ENCODE measurements around the gene BOC. TPM values are rescaled to one million over a fixed set of nuclear protein-coding genes. Genes with fewer than 3 reads are reported as not detected.
A peak's percentile ranks its signal among the peaks of the same experiment; 100 is the strongest.

The BOC gene
- total RNA-seq, 2 donors from 2014 or later: not detected

GRCh38 chr3:113275583-113275928 is 64.2 kb downstream of the BOC start:
- Mint-ChIP-seq H3K36me3 (ENCODE audit: low read depth) (no peaks in the 10 kb centered on the region), H3K4me3 (no peak overlapping the region), H3K4me1 (peaks cover 5% of the 10 kb centered on the region), H3K27ac (no peak overlapping the region), H3K27me3 (peaks cover 17% of the 10 kb centered on the region)
- no peaks in the 10 kb centered on the region for H3K9me3 ChIP-seq (ENCODE audit: control insufficient read depth, low read length, poor library complexity, severe bottlenecking)
- no peak for DNase-seq
- no peak for ATAC-seq

GRCh38 chr3:113275929-113276750 is 64.8 kb downstream of the BOC start:
- Mint-ChIP-seq H3K4me3 (no peak overlapping the region), H3K27me3 (peaks cover 23% of the 10 kb centered on the region), H3K4me1 (peaks cover 7% of the 10 kb centered on the region), H3K27ac (no peak overlapping the region), H3K36me3 (ENCODE audit: low read depth) (no peaks in the 10 kb centered on the region)
- DNase-seq (no peak), ATAC-seq (peak; percentile 18)
- no peaks in the 10 kb centered on the region for H3K9me3 ChIP-seq (ENCODE audit: control insufficient read depth, low read length, poor library complexity, severe bottlenecking)

- no peak for DNase-seq
- H3K4me3 Mint-ChIP-seq: no peak overlapping the region
- H3K27me3 Mint-ChIP-seq: peaks cover 29% of the 10 kb centered on the region
- no peaks in the 10 kb centered on the region for H3K36me3 Mint-ChIP-seq (ENCODE audit: low read depth)
- peaks cover 7% of the 10 kb centered on the region for H3K4me1 Mint-ChIP-seq
- ATAC-seq: no peak
- H3K27ac Mint-ChIP-seq: no peak overlapping the region
- no peaks in the 10 kb centered on the region for H3K9me3 ChIP-seq (ENCODE audit: control insufficient read depth, low read length, poor library complexity, severe bottlenecking)
Measured at GRCh38 chr3:113276751-113277080, 65.4 kb downstream of the BOC start.

GRCh38 chr3:113277414-113277813 is 66.1 kb downstream of the BOC start:
- DNase-seq: no peak
- Mint-ChIP-seq H3K36me3 (ENCODE audit: low read depth) (no peaks in the 10 kb centered on the region), H3K4me1 (peaks cover 11% of the 10 kb centered on the region), H3K4me3 (no peak overlapping the region), H3K27ac (no peak overlapping the region), H3K27me3 (peaks cover 36% of the 10 kb centered on the region)
- no peak for ATAC-seq
- no peaks in the 10 kb centered on the region for H3K9me3 ChIP-seq (ENCODE audit: control insufficient read depth, low read length, poor library complexity, severe bottlenecking)

- DNase-seq (no peak), ATAC-seq (no peak)
- H3K4me1 Mint-ChIP-seq: peaks cover 12% of the 10 kb centered on the region
- H3K27me3 Mint-ChIP-seq: peaks cover 38% of the 10 kb centered on the region
- no peak overlapping the region for H3K4me3 Mint-ChIP-seq
- no peaks in the 10 kb centered on the region for H3K9me3 ChIP-seq (ENCODE audit: control insufficient read depth, low read length, poor library complexity, severe bottlenecking)
- H3K36me3 Mint-ChIP-seq (ENCODE audit: low read depth): no peaks in the 10 kb centered on the region
- no peak overlapping the region for H3K27ac Mint-ChIP-seq
Measured at GRCh38 chr3:113277941-113278598, 66.7 kb downstream of the BOC start.

- Mint-ChIP-seq H3K27me3 (peaks cover 40% of the 10 kb centered on the region), H3K36me3 (ENCODE audit: low read depth) (no peaks in the 10 kb centered on the region), H3K4me3 (no peak overlapping the region), H3K27ac (no peak overlapping the region), H3K4me1 (peaks cover 12% of the 10 kb centered on the region)
- ATAC-seq (no peak), DNase-seq (no peak)
- no peaks in the 10 kb centered on the region for H3K9me3 ChIP-seq (ENCODE audit: control insufficient read depth, low read length, poor library complexity, severe bottlenecking)
Measured at GRCh38 chr3:113278599-113278955, 67.2 kb downstream of the BOC start.

- no peaks in the 10 kb centered on the region for H3K9me3 ChIP-seq (ENCODE audit: control insufficient read depth, low read length, poor library complexity, severe bottlenecking)
- Mint-ChIP-seq H3K27me3 (peaks cover 39% of the 10 kb centered on the region), H3K36me3 (ENCODE audit: low read depth) (no peaks in the 10 kb centered on the region), H3K4me3 (no peak overlapping the region), H3K4me1 (peaks cover 12% of the 10 kb centered on the region), H3K27ac (no peak overlapping the region)
- no peak for ATAC-seq
- no peak for DNase-seq
Measured at GRCh38 chr3:113279686-113280085, 68.3 kb downstream of the BOC start.

- Mint-ChIP-seq H3K4me3 (no peak overlapping the region), H3K36me3 (ENCODE audit: low read depth) (no peaks in the 10 kb centered on the region), H3K27me3 (peaks cover 30% of the 10 kb centered on the region), H3K27ac (no peak overlapping the region), H3K4me1 (peaks cover 10% of the 10 kb centered on the region)
- ATAC-seq (no peak), DNase-seq (no peak)
- H3K9me3 ChIP-seq (ENCODE audit: control insufficient read depth, low read length, poor library complexity, severe bottlenecking): no peaks in the 10 kb centered on the region
Measured at GRCh38 chr3:113283306-113283705, 71.9 kb downstream of the BOC start.

- Mint-ChIP-seq H3K4me3 (no peak overlapping the region), H3K4me1 (peaks cover 10% of the 10 kb centered on the region), H3K27ac (no peak overlapping the region), H3K27me3 (peaks cover 30% of the 10 kb centered on the region), H3K36me3 (ENCODE audit: low read depth) (no peaks in the 10 kb centered on the region)
- no peaks in the 10 kb centered on the region for H3K9me3 ChIP-seq (ENCODE audit: control insufficient read depth, low read length, poor library complexity, severe bottlenecking)
- no peak for DNase-seq
- ATAC-seq: no peak
Measured at GRCh38 chr3:113284453-113285050, 73.2 kb downstream of the BOC start.

GRCh38 chr3:113285226-113285625 is 73.9 kb downstream of the BOC start:
- H3K9me3 ChIP-seq (ENCODE audit: control insufficient read depth, low read length, poor library complexity, severe bottlenecking): no peaks in the 10 kb centered on the region
- Mint-ChIP-seq H3K27ac (no peak overlapping the region), H3K27me3 (peaks cover 30% of the 10 kb centered on the region), H3K36me3 (ENCODE audit: low read depth) (no peaks in the 10 kb centered on the region), H3K4me3 (no peak overlapping the region), H3K4me1 (peaks cover 10% of the 10 kb centered on the region)
- DNase-seq: no peak
- ATAC-seq: no peak

GRCh38 chr3:113285741-113286140 is 74.4 kb downstream of the BOC start:
- ATAC-seq: no peak
- Mint-ChIP-seq H3K27ac (no peak overlapping the region), H3K4me1 (peaks cover 10% of the 10 kb centered on the region), H3K27me3 (peaks cover 27% of the 10 kb centered on the region), H3K36me3 (ENCODE audit: low read depth) (no peaks in the 10 kb centered on the region), H3K4me3 (no peak overlapping the region)
- DNase-seq: no peak
- H3K9me3 ChIP-seq (ENCODE audit: control insufficient read depth, low read length, poor library complexity, severe bottlenecking): no peaks in the 10 kb centered on the region

- Mint-ChIP-seq H3K27ac (no peak overlapping the region), H3K27me3 (peaks cover 19% of the 10 kb centered on the region), H3K4me3 (no peak overlapping the region), H3K4me1 (peaks cover 8% of the 10 kb centered on the region), H3K36me3 (ENCODE audit: low read depth) (no peaks in the 10 kb centered on the region)
- H3K9me3 ChIP-seq (ENCODE audit: control insufficient read depth, low read length, poor library complexity, severe bottlenecking): no peaks in the 10 kb centered on the region
- no peak for DNase-seq
- ATAC-seq: no peak
Measured at GRCh38 chr3:113286524-113286923, 75.2 kb downstream of the BOC start.

- DNase-seq: no peak
- no peak for ATAC-seq
- Mint-ChIP-seq H3K4me3 (no peak overlapping the region), H3K27ac (peak overlapping the region; percentile 6), H3K36me3 (ENCODE audit: low read depth) (no peaks in the 10 kb centered on the region), H3K27me3 (peaks cover 12% of the 10 kb centered on the region), H3K4me1 (peaks cover 5% of the 10 kb centered on the region)
- H3K9me3 ChIP-seq (ENCODE audit: control insufficient read depth, low read length, poor library complexity, severe bottlenecking): no peaks in the 10 kb centered on the region
Measured at GRCh38 chr3:113287111-113287802, 75.9 kb downstream of the BOC start.
